Amniotic stem cell (primary cell): Measurements from ENCODE around the gene UPK3BL2.
"Not testable (repeated sequence)": the region's sequence is repeated elsewhere in the genome, so short reads cannot be mapped to it uniquely, and the experiment has no call there.

Experiments
- DNase-seq: peaks from one replicate; lab custom pipeline; 2025; lab: John Stamatoyannopoulos, UW

The UPK3BL2 gene

GRCh38 chr7:102494026-102494425 lies 49.5 kb downstream of the UPK3BL2 start:
- DNase-seq, result not testable (repeated sequence)

GRCh38 chr7:102493220-102493935 lies 50.1 kb downstream of the UPK3BL2 start:
- DNase-seq, result not testable (repeated sequence)

GRCh38 chr7:102490529-102491075 lies 52.9 kb downstream of the UPK3BL2 start:
- DNase-seq, result not testable (repeated sequence)
